GM18499 (cell line): Measurements from ENCODE around the gene FOSL1.
A peak's percentile ranks its signal among the peaks of the same experiment; 100 is the strongest.

Source experiments
- ATAC-seq: cut with Tn5 transposase; IDR thresholded peaks from one replicate; pipeline ENCODE4 v1.9.1; 2021; ENCODE audit warnings: moderate number of reproducible peaks; ENCODE audit not compliant: insufficient read depth, unreplicated experiment

The FOSL1 gene

DNA sequence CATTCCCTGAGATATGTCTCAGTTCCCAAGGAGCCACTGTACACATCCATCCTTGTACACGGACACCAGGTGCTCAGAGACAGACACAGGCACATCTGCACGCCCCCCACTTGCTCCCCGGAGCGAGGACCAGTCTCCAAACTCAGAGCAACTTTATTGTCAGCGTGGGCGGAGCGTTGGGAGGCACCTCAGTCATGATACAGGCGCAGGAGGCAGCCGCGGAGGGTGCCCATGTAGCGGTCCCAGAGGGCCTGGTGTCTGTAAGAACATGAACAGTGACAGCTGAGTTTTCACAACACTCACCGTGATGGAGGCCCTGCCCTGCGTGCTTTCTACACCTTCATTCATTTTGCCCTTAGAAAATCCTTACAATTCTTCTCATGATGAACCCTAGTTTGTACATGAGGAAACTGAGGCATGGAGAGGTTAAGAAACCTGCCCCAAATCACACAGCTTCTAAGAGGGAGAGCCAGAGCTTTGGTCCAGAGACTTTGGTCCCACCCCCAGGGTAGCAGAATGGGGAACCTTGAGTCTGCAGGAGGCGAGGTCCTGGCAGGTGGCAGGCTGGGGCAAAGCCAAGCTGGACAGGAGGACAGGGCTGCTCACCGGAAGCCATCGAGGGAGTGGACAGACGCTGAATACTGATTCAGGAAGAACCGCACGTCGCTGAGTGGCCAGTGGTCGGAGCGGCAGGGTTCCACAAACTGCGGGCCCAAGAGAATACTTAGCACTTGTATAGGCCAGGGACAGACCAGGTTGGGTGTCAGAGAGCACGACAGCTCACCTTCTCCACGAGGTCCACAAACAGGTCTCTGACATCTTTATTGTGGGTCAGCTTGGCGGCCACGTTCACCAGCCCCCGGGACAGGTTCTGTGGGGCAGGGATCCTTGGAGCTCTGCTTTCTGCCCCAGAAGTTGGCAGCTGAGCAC is 16.1 kb downstream of the FOSL1 start:
- ATAC-seq = no peak

DNA sequence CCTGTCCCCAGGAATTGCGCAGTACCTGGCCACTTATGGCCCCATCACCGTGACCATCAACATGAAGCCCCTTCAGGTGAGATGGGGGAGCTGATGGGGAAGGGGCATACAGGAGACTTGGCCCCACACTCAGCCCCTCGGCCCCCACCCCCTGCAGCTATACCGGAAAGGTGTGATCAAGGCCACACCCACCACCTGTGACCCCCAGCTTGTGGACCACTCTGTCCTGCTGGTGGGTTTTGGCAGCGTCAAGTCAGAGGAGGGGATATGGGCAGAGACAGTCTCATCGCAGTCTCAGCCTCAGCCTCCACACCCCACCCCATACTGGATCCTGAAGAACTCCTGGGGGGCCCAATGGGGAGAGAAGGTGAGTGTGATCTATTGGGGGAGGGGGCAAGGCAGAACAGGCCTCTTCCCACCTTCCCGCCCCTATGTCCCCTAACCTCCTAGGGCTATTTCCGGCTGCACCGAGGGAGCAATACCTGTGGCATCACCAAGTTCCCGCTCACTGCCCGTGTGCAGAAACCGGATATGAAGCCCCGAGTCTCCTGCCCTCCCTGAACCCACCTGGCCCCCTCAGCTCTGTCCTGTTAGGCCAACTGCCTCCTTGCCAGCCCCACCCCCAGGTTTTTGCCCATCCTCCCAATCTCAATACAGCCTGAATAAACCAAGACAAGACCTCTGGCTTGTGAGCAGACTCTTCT is 17.0 kb downstream of the FOSL1 start:
- no peak for ATAC-seq

DNA sequence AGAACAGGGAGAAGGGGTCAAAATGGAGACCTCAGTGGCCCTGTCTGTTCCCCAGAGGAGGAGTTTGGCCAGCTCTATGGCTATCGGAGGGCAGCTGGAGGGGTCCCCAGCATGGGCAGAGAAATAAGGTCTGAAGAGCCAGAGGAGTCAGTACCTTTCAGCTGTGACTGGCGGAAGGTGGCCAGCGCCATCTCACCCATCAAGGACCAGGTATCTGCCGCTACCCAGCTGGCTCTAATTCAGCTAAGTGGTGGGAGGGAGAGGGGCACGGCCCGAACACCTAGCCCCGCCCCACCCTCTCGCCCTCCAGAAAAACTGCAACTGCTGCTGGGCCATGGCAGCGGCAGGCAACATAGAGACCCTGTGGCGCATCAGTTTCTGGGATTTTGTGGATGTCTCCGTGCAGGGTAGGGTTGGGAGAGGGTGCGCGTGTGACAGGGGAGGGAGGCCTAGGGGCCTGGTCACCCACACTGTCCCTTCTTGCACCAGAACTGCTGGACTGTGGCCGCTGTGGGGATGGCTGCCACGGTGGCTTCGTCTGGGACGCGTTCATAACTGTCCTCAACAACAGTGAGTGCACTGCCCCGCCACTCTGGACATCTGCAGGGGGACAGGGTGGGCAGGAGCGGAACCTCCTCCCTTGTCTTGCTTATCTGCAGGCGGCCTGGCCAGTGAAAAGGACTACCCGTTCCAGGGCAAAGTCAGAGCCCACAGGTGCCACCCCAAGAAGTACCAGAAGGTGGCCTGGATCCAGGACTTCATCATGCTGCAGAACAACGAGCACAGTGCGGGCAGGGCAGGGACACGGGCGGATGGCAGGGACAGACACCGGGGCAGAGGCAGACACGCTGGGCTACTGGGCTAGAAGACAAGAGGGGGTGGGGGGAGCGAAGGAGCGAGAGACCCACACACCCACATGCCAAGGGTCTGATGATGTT is 17.8 kb downstream of the FOSL1 start:
- no peak for ATAC-seq

DNA sequence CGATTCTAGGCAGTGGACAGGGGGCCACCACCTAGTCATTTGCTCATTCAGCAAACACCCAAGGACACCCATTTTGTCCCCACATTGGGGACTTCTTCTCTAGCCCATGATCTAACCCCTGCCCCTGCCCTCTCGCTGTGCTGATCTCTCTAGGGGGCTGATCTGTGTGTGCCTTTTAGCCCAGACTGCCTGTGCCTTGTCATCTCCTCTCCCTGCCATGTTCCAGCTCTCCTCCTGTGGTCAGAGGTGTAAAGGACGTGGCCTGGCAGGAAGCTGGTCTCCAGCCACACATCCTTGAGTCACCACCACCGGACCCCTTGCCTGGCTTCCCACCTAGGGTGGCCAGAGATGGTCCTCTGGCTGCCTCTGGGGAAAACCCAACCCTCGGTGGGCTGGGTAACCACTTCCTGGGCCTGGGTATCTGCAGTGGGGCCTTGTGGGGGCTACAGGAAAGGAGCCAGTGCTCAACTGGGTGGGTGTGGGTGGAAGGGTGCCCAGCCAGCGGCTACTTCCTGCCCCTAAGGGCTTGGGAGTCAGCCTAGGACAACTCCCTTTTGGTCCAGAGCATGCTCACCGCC is 19.3 kb downstream of the FOSL1 start:
- ATAC-seq = no peak

DNA sequence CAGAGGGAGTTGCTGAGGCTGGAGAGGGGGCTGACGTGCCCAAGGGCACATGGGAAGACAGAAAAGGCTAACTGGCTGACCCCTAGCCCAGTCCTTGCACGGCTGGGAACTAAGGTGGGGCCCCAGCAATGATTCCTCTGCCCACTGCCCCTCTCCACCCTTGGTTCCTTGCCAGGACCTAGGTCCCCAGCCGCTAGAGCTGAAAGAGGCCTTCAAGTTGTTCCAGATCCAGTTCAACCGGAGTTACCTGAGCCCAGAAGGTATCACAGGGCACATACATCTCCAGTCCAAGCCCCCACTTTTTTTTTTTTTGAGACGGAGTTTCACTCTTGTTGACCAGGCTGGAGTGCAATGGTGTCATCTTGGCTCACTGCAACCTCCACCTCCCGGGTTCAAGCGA is 20.2 kb downstream of the FOSL1 start:
- no peak for ATAC-seq

DNA sequence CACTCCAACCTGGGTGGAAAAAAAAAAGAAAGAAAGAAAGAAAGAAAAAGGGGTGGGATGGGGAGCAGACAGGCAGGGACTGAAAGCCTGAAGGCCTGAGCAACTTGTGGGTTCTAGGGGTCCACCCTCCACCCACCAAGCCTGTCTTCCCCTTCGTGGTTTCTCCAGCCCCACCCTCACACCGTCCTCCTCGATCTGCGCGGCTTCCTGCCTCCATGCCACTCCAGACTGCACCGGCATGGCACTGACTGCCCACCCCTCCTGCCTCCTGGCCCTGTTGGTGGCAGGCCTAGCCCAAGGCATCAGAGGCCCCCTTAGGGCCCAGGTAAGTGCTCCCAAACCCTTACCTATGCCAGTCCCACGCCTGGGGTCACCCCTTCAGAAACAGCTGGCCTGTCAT is 20.6 kb downstream of the FOSL1 start, which contains the start of gene CTSW:
Gene CTSW, plus strand, starts transcription at position 221 of the 400 bp plus-strand sequence. Its CDS starts 18 bp downstream, at position 239.
- no peak for ATAC-seq

DNA sequence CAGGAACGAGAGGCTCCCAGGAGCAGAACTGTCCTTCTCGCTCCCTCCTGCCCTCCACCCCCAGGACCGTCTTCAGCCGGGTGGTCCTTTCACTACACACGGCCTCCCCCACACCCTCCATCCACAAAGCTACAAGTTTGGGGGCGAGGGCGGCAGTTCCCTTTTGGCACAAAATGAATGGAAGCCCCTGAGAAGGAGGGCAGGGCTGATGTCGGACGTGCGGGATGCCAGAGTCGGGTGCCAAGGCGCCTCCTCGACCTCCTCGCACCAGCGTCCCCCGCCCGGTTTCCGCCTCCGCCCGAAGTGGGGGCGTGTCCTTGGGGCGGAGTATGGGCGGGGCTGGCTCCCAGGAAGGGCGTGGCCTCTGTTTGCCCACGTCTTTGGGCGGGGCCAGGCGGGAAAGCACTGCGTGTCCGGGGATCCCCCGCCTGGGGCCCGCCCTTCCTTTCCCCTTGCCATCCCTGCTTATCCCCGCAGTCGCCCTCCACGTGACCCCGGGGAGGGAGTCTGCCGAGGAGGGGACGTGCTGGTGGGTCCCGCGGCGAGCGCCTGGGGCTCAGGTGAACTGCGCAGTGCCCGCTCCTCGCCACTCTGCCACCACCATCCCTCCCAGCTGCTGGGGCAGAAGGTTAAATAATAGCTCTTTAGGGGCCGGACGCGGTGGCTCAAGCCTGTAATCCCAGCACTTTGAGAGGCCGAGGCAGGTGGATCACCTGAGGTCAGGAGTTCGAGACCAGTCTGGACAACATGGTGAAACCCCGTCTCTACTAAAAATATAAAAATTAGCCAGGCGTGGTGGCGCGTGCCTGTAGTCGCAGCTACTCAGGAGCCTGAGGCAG is 26.7 kb downstream of the FOSL1 start:
- ATAC-seq = peak; percentile 46

DNA sequence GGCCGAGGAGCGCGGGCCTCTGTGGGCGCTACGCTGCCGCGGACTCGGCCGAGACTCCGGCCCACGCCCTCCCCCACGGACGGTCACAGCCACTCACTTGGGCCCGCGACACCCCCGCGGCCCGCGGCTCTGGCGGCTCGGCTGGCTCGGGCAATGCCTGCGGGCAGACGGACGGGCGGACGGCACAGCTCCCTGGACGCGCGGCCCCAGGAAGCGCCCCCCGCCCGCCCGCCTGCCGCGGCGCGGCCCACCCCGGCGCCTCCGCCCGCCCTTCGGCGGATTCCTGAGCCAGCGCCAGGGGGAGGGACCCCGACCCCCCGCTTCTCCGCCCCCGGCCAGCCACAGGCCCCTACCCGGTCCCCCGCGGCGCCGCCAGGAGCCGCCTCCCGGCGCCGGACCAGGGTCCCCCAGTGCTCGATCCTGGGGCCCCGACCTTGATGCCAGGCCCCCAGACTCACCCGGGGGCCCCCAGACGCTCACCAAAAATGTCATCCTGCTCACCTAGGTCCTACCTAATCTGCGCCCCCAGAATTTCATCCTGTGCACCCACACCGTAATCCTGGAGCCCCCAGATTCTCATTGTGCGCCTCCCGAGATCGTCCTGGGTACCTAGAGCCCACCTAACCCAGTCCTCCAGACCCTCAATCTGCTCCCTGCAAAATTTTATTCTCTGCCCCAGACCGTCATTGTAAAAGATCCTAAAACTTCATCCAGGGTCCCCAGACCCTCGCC is 27.4 kb downstream of the FOSL1 start, which contains the start of gene EFEMP2:
Gene EFEMP2, minus strand, starts transcription at position 215 of the 732 bp plus-strand sequence. CDS start 446 bp downstream, outside the sequence.
- no peak for ATAC-seq

DNA sequence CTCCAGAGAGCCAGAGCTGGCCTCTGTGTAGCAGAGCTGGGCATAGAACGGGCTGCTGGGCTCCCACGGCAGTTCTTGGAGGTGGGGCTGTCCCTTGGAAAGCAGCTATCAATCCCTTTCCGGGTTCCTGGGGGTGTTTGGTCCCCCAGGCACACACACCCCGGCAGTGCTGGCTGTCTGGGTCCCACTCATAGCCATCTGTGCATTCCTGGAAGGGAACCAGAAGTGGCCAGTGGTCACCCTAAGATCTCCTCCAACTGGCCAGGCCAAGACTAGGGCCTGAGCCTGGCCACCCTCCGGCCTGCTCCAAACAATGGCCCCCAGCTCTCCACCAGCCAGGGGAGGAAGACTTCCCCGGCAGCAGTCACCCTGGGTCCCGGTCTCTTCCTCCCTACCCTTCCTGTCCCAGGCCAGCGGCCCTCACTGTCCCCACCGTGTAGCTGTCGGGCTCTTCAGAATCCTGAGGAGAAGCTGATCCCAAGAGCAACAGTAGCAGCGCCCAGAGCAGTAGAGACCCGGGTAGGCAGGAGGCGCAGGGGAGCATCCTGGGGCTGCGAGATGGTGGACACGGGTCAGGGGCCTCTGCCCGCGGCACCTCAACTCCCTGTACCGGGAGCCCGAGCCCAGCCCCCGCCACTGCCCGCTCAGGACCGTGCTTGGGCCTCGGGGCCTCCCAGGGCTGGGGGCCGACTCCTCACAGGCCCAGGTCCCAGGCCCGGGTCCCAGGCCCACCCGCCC is 28.2 kb downstream of the FOSL1 start:
- ATAC-seq = no peak

DNA sequence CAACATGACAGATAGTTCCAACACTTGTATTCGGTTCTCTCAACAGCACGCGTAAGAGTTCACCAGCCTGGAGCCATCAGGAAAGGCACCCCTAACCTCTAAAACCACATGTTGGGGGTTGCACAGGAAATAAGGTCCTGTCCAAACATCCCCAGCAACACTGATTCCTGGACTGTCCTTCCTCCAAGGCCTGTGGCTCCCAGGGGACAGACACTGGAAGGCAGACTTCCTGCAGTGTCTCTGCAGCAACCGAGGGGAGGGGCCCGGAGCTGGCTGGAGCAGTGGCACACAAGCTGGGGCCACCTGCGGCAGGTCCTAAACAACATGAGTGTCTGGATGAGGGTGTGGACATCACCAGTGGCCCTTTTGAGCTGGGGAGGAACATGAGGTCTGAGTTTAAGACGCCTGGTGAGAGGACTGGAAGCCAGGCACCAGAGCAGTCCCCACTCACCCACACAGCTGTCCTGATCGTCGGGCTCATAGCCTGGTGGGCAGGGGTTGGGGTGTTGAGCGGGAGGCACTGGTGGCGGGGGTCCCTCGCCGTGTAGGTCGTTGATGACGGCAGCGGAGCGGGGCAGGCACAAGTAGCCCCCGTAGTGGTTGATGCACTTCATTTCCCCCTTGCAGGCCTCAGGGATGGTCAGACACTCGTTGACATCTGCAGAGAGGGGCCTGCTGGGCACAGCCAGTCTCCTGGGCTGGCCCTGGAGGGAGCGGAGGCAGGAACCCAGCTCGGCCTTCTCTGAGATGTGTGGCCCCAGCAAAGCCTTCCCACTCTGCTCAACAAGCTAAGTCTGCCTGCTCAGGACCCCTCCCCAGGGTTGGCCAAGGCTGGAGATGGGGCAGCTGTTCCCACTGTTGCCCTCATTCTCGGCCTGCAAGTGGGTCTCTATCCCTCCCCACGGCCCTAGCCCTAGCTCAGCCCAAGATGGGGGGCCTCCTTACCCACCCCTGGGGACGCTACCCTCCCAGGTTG is 29.2 kb downstream of the FOSL1 start:
- ATAC-seq = no peak

DNA sequence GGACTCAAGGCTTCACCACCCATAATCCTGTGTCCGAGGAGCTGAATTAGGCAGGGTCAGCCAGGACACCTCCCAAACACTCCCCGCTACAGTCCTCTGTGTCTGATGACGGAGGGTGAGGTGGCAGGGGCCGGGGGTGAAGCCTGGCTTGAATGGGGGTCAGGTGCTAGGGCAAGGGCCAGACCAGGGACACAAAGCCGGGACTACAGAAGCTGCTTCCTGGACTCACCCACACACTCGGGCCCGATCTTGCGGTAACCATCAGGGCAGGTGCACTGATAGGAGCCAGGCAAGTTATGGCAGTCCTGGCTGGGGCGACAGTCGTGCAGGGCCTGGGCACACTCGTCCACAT is 29.9 kb downstream of the FOSL1 start:
- ATAC-seq = no peak

DNA sequence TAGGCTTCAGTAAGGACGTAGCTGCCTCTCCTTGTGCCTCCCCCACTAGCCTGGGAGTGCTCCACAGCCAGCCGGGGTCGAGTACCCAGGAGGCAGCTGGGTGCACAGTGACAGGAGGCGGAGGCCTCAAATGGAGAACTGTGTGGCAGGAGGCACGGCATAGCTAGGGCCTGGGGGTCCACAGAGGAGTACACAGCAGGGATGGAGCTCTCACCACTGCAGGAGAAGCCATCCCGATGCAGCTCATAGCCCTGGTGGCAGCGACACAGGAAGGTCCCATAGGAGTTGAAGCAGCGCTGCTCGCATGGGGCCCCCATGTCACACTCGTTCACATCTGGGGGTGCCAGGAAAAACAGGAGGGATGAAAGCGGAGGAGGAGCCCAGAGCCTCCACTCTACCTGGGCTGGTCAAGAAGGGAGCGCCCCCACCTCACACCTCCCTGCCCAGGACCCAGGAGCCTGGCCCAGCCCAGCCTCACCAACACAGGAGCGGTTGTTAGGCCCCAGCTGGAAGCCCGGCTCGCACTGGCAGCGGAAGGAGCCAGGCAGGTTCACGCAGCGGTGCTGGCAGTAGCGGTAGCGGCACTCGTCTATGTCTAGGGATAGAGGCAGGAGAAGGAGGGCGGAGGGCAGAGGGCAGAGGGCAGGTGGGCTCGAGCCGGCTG is 30.4 kb downstream of the FOSL1 start:
- no peak for ATAC-seq

DNA sequence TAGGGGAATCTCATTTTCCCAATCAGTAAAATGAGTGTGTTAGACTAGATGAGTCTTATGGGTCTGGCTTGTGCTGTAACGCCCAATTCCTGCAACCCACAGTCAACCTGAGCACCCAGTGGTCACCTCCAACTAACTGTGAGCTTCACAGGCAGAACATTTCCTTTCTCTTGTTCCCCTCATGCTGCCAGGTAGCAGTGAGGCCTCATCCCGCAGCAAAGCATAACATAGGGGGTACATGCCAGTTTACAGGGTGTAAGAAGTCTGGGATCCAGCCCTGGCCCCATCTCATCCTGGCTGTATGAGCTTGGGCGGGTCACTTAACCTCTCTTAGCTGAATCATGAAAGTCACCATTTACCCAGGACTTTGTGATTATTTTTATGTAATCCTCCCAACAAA is 31.3 kb downstream of the FOSL1 start:
- ATAC-seq = no peak

DNA sequence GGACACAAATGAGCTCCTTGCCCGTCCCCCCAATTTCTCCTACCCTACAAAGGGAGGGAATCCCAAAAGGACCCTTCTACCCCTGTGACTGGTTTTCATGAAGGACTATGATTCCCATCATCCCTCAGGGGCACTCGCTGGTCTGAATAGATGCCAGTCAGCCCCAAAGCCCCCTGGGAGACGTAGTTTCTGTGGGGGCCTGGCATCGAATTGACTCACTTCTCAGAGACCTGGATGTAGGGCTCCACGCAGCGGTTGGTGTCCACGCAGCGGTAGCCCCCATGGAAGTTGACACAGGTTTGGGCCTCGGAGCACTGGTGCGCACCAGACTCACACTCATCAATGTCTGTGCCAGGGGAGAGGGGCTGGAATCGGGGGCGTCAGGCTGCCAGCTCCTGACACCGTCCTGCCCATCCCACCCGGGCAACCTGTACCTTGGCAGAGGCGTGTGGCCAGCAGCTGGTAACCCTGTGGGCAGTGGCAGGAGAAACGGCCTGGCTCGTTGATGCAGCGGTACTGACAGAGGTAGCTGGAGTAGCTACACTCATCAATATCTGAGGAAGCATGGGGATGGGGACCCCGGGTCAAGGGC is 32.0 kb downstream of the FOSL1 start:
- no peak for ATAC-seq

DNA sequence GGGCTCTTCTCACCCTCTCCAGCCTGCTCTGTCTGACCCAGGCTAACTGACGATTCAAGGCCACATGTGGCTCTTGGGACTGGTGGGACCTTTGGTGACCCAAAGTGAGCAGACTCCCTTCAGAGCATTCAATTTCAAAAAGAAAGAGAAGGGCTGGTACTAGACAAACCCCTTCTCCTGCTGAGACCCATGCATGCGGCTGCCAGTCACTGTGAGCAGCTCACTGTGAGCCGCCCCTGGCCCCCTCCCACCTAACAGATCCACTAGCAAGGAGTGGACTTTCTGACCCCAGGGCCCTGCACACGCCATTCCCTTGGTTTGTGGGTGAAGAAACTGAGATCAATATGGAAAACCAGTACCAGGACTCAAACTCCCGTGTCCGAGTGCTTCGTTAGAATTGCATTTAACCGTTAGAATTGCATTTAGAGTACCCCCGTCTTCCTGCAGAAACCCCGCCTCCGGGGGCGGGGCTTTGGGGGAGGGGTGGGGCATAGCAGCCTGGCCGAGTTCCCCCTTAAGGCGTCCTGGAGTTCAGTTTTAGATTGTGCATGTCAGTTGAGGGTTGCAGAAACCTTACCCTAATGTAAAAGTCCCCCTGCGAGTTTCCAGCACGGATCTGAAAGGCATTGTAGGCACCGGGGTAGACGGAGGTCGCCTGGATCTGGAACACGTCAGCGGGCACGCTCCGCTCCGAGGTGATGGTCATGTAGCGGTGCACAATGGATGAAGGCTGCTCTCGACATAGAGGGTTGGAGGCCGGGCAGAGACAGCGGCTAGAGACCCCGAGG is 32.7 kb downstream of the FOSL1 start:
- ATAC-seq = no peak
